Stomach (tissue), 9 donors: Measurements from ENCODE around the gene GNAO1. TPM values are rescaled to one million over a fixed set of nuclear protein-coding genes. Genes with fewer than 3 reads are reported as not detected.

Experiments used
- DNase-seq, 2 donors: peaks; one replicate each; pipeline versions ENCODE4 v3.0.0 to v3.0.0-alpha.2; 2013 to 2019
- H3K27ac ChIP-seq, 5 donors: fragments of 200-600 bp in 4 of 5; sonication (generic) in 4 of 5; one replicate each; pipeline ENCODE4 v1.5.1; 2013 to 2019; ENCODE audit warnings: mild to moderate bottlenecking in 1 of 5, moderate library complexity in 1 of 5
- H3K27me3 ChIP-seq, 3 donors: fragments of 200-600 bp; sonication (generic); one replicate each; pipeline ENCODE4 v1.5.1; 2017 to 2019; ENCODE audit warnings: mixed run types in 1 of 3
- H3K36me3 ChIP-seq, 4 donors: fragments of 200-600 bp; sonication (generic); 1 replicate in 3 of 4; 2 replicates in 1 of 4; pipeline ENCODE4 v1.5.1; 2016 to 2019
- H3K4me1 ChIP-seq, 4 donors: fragments of 200-600 bp; sonication (generic); one replicate each; pipeline ENCODE4 v1.5.1; 2016 to 2019
- H3K4me3 ChIP-seq, 4 donors: fragments of 200-600 bp; sonication (generic) in 3 of 4; one replicate each; pipeline ENCODE4 v1.5.1; 2016 to 2019; ENCODE audit warnings: mild to moderate bottlenecking in 1 of 4
- H3K9me3 ChIP-seq, 4 donors: fragments of 200-600 bp; sonication (generic); one replicate each; pipeline ENCODE4 v1.5.1; 2016 to 2019
- EP300 ChIP-seq: sonication (generic); formaldehyde crosslinking; IDR thresholded peaks from one replicate; pipeline ENCODE4 v1.6.1; 2017; ENCODE audit warnings: antibody characterized with exemption
- POLR2A ChIP-seq, 4 donors: fragments of 450-650 bp; IDR thresholded peaks; one replicate each; pipeline ENCODE4 v1.6.1; 2016; ENCODE audit warnings: antibody characterized with exemption in 4 of 4, control low read depth in 2 of 4, mild to moderate bottlenecking in 1 of 4, moderate library complexity in 1 of 4
- POLR2AphosphoS5 ChIP-seq, 3 donors: sonication (generic); formaldehyde crosslinking; IDR thresholded peaks; one replicate each; pipeline ENCODE4 v1.6.1; 2016; ENCODE audit warnings: antibody characterized with exemption in 3 of 3
- WGBS, 5 donors: extraction: QIAGEN DNeasy Blood & Tissue Kit in 3 of 5; methylation state at CpG; one replicate each; pipeline versions ENCODE4 v1.1.5 to v1.1.7; 2013 to 2018; 5-methylcytosine and 5-hydroxymethylcytosine counted together
- intact Hi-C: fragments of 100-400 bp; cut with DNase I; formaldehyde crosslinking; loops from one replicate; pipeline ENCODE4 v1.15.1; 2023; ENCODE audit warnings: low total_unique reads
- polyA plus RNA-seq, 3 donors: library from polyadenylated mRNA; stranded (reverse); fragments of 200-250 nt; gene quantifications; one replicate each; pipeline ENCODE4 v1.2.3, GENCODE V29; 2013
- total RNA-seq, 5 donors: library from RNA; depleted of rRNA; stranded (reverse); fragments of >200 nt; gene quantifications; one replicate each; pipeline versions ENCODE4 v1.1.0 to v1.2.3, GENCODE V29; 2014 to 2016
- TF ChIP-seq, protein P1 (sequence below), 7 experiments: fragments of 450-650 bp in 4 of 7; fragments of 200-600 bp in 3 of 7; sonication (generic) in 3 of 7; IDR thresholded peaks; one replicate each; pipeline ENCODE4 v1.5.1; 2016 to 2019; ENCODE audit warnings: antibody characterized with exemption in 7 of 7, control low read depth in 2 of 7, mild to moderate bottlenecking in 1 of 7
- donor health status: healthy with polysubstance abuse.
- donor health status: Bipolar disorder and iron deficiency.
- donor health status: healthy.

GNAO1 gene
- total and polyA plus RNA-seq, 8 donors = 2.3 to 42.0 (median 4.7) TPM

DNA sequence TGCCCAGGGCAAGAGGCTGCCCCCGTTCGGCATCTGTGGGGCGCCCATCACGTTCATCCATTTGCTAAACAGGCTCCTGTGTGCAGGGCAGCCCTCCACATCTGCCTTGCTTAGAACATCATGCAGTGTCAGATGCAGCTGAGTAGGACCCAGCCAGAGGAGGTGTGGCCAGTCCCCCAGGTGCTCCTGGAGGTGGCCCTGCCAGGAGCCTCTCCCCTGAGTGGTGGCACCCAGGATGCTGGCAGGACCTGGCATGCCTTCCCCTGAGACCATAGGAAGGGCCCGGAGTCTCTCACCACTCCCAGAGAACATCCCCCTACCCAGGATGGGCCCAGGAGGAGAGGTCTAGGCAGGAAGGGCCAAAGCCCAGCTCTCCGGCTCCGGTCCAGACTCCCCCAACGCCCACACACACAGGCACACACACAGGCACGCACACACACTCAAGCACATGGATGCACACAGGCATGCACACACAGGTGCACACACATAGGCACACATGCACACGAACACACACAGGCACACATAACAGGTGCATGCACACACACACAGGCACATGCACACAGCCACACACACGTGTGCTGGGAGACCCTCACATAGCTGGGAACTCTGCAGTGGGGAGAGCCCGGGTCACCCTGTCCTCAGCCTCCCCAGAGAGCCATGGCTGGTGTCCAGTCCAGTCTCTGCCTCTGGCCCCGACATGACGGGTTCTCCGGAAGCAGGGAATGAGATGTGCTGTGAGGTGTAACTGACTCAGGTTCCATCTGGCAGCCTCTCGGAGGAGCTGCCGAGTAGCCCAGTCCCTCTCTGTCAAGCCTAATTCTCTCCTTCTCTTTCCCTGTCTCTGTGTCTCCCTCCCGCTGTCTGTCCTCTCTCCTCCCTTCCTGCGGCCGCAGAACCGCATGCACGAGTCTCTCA lies 159.5 kb downstream of the GNAO1 start:
- intact Hi-C loops = no loop called here
- Histone ChIP-seq H3K36me3 (peaks cover 0 to 23% (median 1%) of the 10 kb centered on the region in 4 donors), H3K27me3 (no peaks in the 10 kb centered on the region), H3K27ac (no peak overlapping the region), H3K9me3 (no peaks in the 10 kb centered on the region), H3K4me3 (no peak overlapping the region), H3K4me1 (peaks cover 0 to 3% (median under 1%) of the 10 kb centered on the region in 4 donors)
- TF ChIP-seq EP300 (no peak), POLR2AphosphoS5 (IDR thresholded peaks at IDR 0.05) (no peak), POLR2A (IDR thresholded peaks at IDR 0.05) (no peak)
- TF ChIP-seq, protein P1, sequence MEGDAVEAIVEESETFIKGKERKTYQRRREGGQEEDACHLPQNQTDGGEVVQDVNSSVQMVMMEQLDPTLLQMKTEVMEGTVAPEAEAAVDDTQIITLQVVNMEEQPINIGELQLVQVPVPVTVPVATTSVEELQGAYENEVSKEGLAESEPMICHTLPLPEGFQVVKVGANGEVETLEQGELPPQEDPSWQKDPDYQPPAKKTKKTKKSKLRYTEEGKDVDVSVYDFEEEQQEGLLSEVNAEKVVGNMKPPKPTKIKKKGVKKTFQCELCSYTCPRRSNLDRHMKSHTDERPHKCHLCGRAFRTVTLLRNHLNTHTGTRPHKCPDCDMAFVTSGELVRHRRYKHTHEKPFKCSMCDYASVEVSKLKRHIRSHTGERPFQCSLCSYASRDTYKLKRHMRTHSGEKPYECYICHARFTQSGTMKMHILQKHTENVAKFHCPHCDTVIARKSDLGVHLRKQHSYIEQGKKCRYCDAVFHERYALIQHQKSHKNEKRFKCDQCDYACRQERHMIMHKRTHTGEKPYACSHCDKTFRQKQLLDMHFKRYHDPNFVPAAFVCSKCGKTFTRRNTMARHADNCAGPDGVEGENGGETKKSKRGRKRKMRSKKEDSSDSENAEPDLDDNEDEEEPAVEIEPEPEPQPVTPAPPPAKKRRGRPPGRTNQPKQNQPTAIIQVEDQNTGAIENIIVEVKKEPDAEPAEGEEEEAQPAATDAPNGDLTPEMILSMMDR (IDR thresholded peaks at IDR 0.05) = no peak
- DNase-seq = no peak
- WGBS, 5 donors = 85 to 88% (median 86%) methylated on average over 14 to 22 of the region's 22 CpGs

DNA sequence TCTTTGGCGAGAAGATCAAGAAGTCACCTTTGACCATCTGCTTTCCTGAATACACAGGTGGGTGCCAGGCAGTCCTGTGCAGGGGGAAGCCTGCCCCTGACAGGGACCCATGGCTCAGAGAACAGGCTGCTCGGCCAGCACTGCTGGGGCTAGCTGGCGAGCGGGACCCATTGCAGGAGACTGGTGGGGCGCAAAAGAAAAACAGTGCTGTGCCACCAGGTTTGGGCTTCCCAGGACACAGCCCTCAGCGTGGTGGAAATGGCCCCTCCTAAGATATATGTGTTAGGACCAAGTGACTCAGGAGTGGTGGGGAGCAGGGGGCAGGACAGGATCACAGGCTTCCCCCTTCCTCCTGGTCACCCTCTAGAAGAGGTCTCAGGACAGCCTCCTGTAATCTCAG lies 160.2 kb downstream of the GNAO1 start:
- DNase-seq = no peak
- Histone ChIP-seq H3K4me3 (no peak overlapping the region), H3K9me3 (no peaks in the 10 kb centered on the region), H3K4me1 (peaks cover 5 to 9% (median 8%) of the 10 kb centered on the region in 4 donors), H3K27ac (no peak overlapping the region), H3K36me3 (peaks cover 0 to 15% (median 1%) of the 10 kb centered on the region in 4 donors), H3K27me3 (no peaks in the 10 kb centered on the region)
- 85 to 91% (median 91%) methylated on average over 6 of the region's 6 CpGs for WGBS, 5 donors
- TF ChIP-seq EP300 = no peak
- TF ChIP-seq, protein P1 (IDR thresholded peaks at IDR 0.05) = no peak
- TF ChIP-seq POLR2AphosphoS5 (IDR thresholded peaks at IDR 0.05) = no peak
- no peak for TF ChIP-seq POLR2A (IDR thresholded peaks at IDR 0.05)
- intact Hi-C loops = no loop called here

DNA sequence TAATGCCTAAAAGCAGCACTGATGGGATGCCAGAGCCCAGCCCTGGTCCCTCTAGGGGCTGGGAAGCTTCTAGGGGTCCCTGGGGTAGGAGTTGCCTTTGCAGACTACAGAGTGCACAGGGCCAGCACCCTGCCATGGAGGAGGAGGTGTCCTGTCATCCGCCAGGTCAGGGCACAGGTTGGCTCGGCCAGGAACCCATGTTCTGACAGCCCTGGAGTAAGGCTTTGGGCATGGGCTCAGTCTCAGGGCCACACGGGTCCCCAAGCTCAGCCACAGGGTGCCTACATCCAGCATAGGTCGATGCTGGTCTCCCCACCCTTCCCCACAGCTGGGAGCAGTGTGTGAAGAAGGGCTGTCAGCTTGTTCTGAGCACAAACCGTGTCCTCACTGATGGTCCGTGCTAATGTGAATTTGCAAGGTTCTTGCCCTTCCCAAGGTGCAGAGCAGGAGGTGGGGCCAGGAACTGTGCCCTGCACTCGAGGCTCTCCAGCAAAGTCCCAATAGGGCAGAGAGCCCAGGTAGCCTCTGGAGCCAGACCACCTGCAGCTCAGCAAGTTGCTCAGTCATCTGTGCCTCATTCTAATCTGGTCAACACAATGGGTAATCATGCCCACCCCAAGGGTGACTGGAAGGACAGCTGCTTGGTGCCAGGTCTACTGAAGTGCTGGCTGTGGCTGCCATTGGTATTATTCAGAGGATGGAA lies 161.2 kb downstream of the GNAO1 start:
- Histone ChIP-seq H3K4me3 (no peak overlapping the region), H3K4me1 (peaks cover 10 to 17% (median 14%) of the 10 kb centered on the region in 4 donors), H3K9me3 (no peaks in the 10 kb centered on the region), H3K27ac (no peak overlapping the region), H3K27me3 (no peaks in the 10 kb centered on the region), H3K36me3 (peaks cover 0 to 12% (median 1%) of the 10 kb centered on the region in 4 donors)
- TF ChIP-seq EP300 (no peak), POLR2AphosphoS5 (IDR thresholded peaks at IDR 0.05) (no peak), POLR2A (IDR thresholded peaks at IDR 0.05) (no peak)
- TF ChIP-seq, protein P1 (IDR thresholded peaks at IDR 0.05) = no peak
- WGBS, 5 donors = 69 to 78% (median 76%) methylated on average over 4 to 7 of the region's 7 CpGs
- intact Hi-C loops = no loop called here
- no peak for DNase-seq
